HepG2 (cell line): Measurements from ENCODE around the gene FRMD5. TPM values are rescaled to one million over a fixed set of nuclear protein-coding genes. Genes with fewer than 3 reads are reported as not detected.

Source experiments
- ATAC-seq: fragments of 200-7000 bp; cut with Tn5 transposase; 3 replicates; pipeline ENCODE4 v1.9.1; 2020; ENCODE audit warnings: mild to moderate bottlenecking, moderate library complexity
- BruUV-seq: library from RNA; stranded (reverse); fragments of 400-500 nt; replicated peaks from 2 replicates; lab custom pipeline; 2021; lab: Mats Ljungman, UMichigan
- CTCF ChIA-PET: fragments of 300-600 bp; formaldehyde crosslinking; extraction: SDS; loops from one replicate; lab custom pipeline; 2021; ENCODE audit warnings: low total read pairs, inconsistent platforms, low intra/inter-chr PET ratio; lab: Yijun Ruan, JAX
- POLR2A ChIA-PET: fragments of 350-600 bp; sonication (Branson Sonifier 250); formaldehyde crosslinking; loops from one replicate; lab custom pipeline; 2020; ENCODE audit warnings: antibody characterized with exemption, inconsistent platforms; lab: Yijun Ruan, JAX
- DNase-seq: peaks from one replicate; pipeline ENCODE4 v3.0.0-alpha.2; 2015; ENCODE audit warnings: low spot score
- FAIRE-seq: peaks from 3 replicates; lab custom pipeline; 2011; peaks lifted over from hg19 to GRCh38; lab: Jason Lieb, UNC
- H2AFZ ChIP-seq: one replicate; pipeline ENCODE4 v1.6.1; 2011; ENCODE audit warnings: low read length, inconsistent platforms
- H3K27ac ChIP-seq: fragments of 300-600 bp; 3 replicates; pipeline ENCODE4 v1.8.0; 2011; ENCODE audit warnings: mixed run types, mild to moderate bottlenecking, mixed read lengths, low read length, inconsistent platforms; ENCODE audit not compliant: insufficient read depth; ENCODE audit errors: extremely low read length
- H3K27me3 ChIP-seq, 2 experiments: fragments of 200-600 bp in 1 of 2; 2 replicates in 1 of 2; 3 replicates in 1 of 2; pipeline versions ENCODE4 v1.6.0 to v1.8.0; 2011; ENCODE audit warnings: low read length in 2 of 2, mild to moderate bottlenecking in 2 of 2, moderate library complexity in 2 of 2, inconsistent platforms in 1 of 2; ENCODE audit not compliant: insufficient read depth in 2 of 2, control insufficient read depth in 1 of 2
- H3K36me3 ChIP-seq, 2 experiments: fragments of 200-600 bp in 1 of 2; replicated peaks in 1 of 2; 2 replicates in 1 of 2; 3 replicates in 1 of 2; pipeline versions ENCODE4 v1.5.1 to v1.8.0; 2011; ENCODE audit warnings: low read length in 2 of 2, inconsistent platforms in 1 of 2; ENCODE audit not compliant: insufficient read depth in 2 of 2, control insufficient read depth in 1 of 2
- H3K4me1 ChIP-seq: 2 replicates; pipeline ENCODE4 v1.5.1; 2012; ENCODE audit warnings: low read length, inconsistent platforms; ENCODE audit not compliant: insufficient read depth
- H3K4me2 ChIP-seq: 2 replicates; pipeline ENCODE4 v1.6.0; 2011; ENCODE audit warnings: low read depth, low read length, inconsistent platforms
- H3K4me3 ChIP-seq, 3 experiments: fragments of 200-600 bp in 1 of 3; sonication (generic), shearing (Covaris generic) in 1 of 3; replicated peaks in 1 of 3; 2 replicates each; pipeline ENCODE4 v1.5.1; 2011 to 2016; ENCODE audit warnings: low read length in 3 of 3, inconsistent platforms in 2 of 3, low read depth in 2 of 3, mild to moderate bottlenecking in 2 of 3, control low read depth in 1 of 3, mixed read lengths in 1 of 3; ENCODE audit not compliant: insufficient read depth in 1 of 3
- H3K79me2 ChIP-seq: one replicate; pipeline ENCODE4 v1.6.1; 2011; ENCODE audit warnings: low read length, inconsistent platforms; ENCODE audit not compliant: insufficient read depth
- H3K9ac ChIP-seq: 2 replicates; pipeline ENCODE4 v1.6.0; 2011; ENCODE audit warnings: mild to moderate bottlenecking, low read depth, low read length, inconsistent platforms; ENCODE audit not compliant: insufficient read depth
- H3K9me3 ChIP-seq: 2 replicates; pipeline ENCODE4 v1.5.1; 2012; ENCODE audit warnings: mild to moderate bottlenecking, low read length
- H4K20me1 ChIP-seq: 2 replicates; pipeline ENCODE4 v1.6.0; 2011; ENCODE audit warnings: inconsistent platforms, mild to moderate bottlenecking, low read length, moderate library complexity; ENCODE audit not compliant: insufficient read depth
- DBP ChIP-seq: sonication (generic); formaldehyde crosslinking; IDR thresholded peaks from 2 replicates; pipeline ENCODE4 v1.4.0; 2020; ENCODE audit warnings: missing genetic modification reagents; ENCODE audit errors: not compliant biosample characterization
- FOXA3 ChIP-seq: IDR thresholded peaks from 2 replicates; pipeline ENCODE4 v1.6.1; 2016; ENCODE audit warnings: missing genetic modification reagents, missing compliant biosample characterization
- HOXA7 ChIP-seq: sonication (generic); formaldehyde crosslinking; IDR thresholded peaks from 2 replicates; pipeline ENCODE4 v1.8.1; 2022; ENCODE audit warnings: mild to moderate bottlenecking, missing genetic modification reagents, moderate library complexity
- JUNB ChIP-seq: sonication (generic); formaldehyde crosslinking; IDR thresholded peaks from 2 replicates; pipeline ENCODE4 v1.8.0; 2022; ENCODE audit warnings: missing genetic modification reagents, mild to moderate bottlenecking, borderline replicate concordance
- KLF11 ChIP-seq: IDR thresholded peaks from 2 replicates; pipeline ENCODE4 v1.6.1; 2016; ENCODE audit warnings: missing compliant biosample characterization
- KMT2B ChIP-seq: IDR thresholded peaks from 2 replicates; pipeline ENCODE4 v1.6.1; 2016; ENCODE audit warnings: missing genetic modification reagents, missing compliant biosample characterization
- MATR3 ChIP-seq: sonication (generic); formaldehyde crosslinking; IDR thresholded peaks from 2 replicates; pipeline ENCODE4 v1.4.0; 2020; ENCODE audit warnings: missing genetic modification reagents
- MLLT10 ChIP-seq: sonication (generic); formaldehyde crosslinking; IDR thresholded peaks from 2 replicates; pipeline ENCODE4 v1.4.0; 2020; ENCODE audit warnings: missing genetic modification reagents
- MXD3 ChIP-seq: IDR thresholded peaks from 2 replicates; pipeline ENCODE4 v1.6.1; 2016; ENCODE audit warnings: mild to moderate bottlenecking, missing biosample characterization, missing genetic modification reagents
- NRL ChIP-seq: sonication (generic); formaldehyde crosslinking; IDR thresholded peaks from 2 replicates; pipeline ENCODE4 v1.5.0; 2020; ENCODE audit warnings: missing genetic modification reagents, mild to moderate bottlenecking, moderate library complexity, borderline replicate concordance
- SMARCC2 ChIP-seq: fragments of 450-650 bp; IDR thresholded peaks from 2 replicates; pipeline ENCODE4 v1.6.1; 2017; ENCODE audit warnings: antibody characterized with exemption, mild to moderate bottlenecking
- SOX5 ChIP-seq: IDR thresholded peaks from 2 replicates; pipeline ENCODE4 v1.6.1; 2016; ENCODE audit warnings: borderline replicate concordance
- ZNF331 ChIP-seq: sonication (generic); formaldehyde crosslinking; IDR thresholded peaks from 2 replicates; pipeline ENCODE4 v1.4.0; 2020; ENCODE audit warnings: missing genetic modification reagents
- ZNF337 ChIP-seq: sonication (generic); formaldehyde crosslinking; IDR thresholded peaks from 2 replicates; pipeline ENCODE4 v1.5.1; 2020; ENCODE audit warnings: missing genetic modification reagents, low read depth, mild to moderate bottlenecking, borderline replicate concordance
- ZNF547 ChIP-seq: sonication (generic); formaldehyde crosslinking; IDR thresholded peaks from 2 replicates; pipeline ENCODE4 v1.5.1; 2020; ENCODE audit warnings: mild to moderate bottlenecking, missing genetic modification reagents
- ZNF674 ChIP-seq: sonication (generic); formaldehyde crosslinking; IDR thresholded peaks from 2 replicates; pipeline ENCODE4 v1.5.0; 2020; ENCODE audit warnings: low read depth, mild to moderate bottlenecking, missing genetic modification reagents
- ZNF704 ChIP-seq: sonication (generic); formaldehyde crosslinking; IDR thresholded peaks from 2 replicates; pipeline ENCODE4 v1.8.1; 2023; ENCODE audit warnings: mild to moderate bottlenecking, inconsistent platforms, moderate library complexity, missing genetic modification reagents, borderline replicate concordance
- ZNF816 ChIP-seq: sonication (generic); formaldehyde crosslinking; IDR thresholded peaks from 2 replicates; pipeline ENCODE4 v1.8.0; 2022; ENCODE audit warnings: missing genetic modification reagents, mild to moderate bottlenecking, borderline replicate concordance
- ZSCAN21 ChIP-seq: sonication (generic); formaldehyde crosslinking; IDR thresholded peaks from 2 replicates; pipeline ENCODE4 v1.8.0; 2022; ENCODE audit warnings: mild to moderate bottlenecking, missing genetic modification reagents, moderate library complexity, borderline replicate concordance
- ZSCAN29 ChIP-seq: sonication (generic); formaldehyde crosslinking; conservative IDR thresholded peaks from 2 replicates; pipeline ENCODE4 v1.4.0; 2020; ENCODE audit warnings: mild to moderate bottlenecking, missing genetic modification reagents
- WGBS: methylation state at CpG from one replicate; pipeline ENCODE4 v1.1.6; 2017; ENCODE audit warnings: low lambda C conversion rate; 5-methylcytosine and 5-hydroxymethylcytosine counted together
- in situ Hi-C: cut with HindIII; loops from 2 replicates; pipeline ENCODE4 v1.10.0; 2017; ENCODE audit warnings: low pct_unique_long_range_greater_than_20kb; ENCODE audit not compliant: extremely low pct_ligation_motif_present
- intact Hi-C: fragments of 100-400 bp; cut with micrococcal nuclease; formaldehyde crosslinking; loops from one replicate; pipeline ENCODE4 v1.10.0; 2022; ENCODE audit not compliant: unreplicated experiment
- polyA plus RNA-seq, 8 experiments: library from polyadenylated mRNA; depleted of rRNA in 3 of 8; stranded (reverse) in 7 of 8; unstranded in 1 of 8; fragments of >200 nt; fragmentation: Illumina TruSeq in 4 of 8; extraction: Trizol in 4 of 8; gene quantifications; 2 replicates each; pipeline versions ENCODE4 v1.2.1 to v1.2.3, GENCODE V29; 2011 to 2016; ENCODE audit warnings: low read depth in 4 of 8, missing spikeins in 1 of 8, mixed read lengths in 1 of 8; ENCODE audit not compliant: insufficient read depth in 1 of 8
- total RNA-seq, 5 experiments: library from RNA; depleted of rRNA; stranded (reverse); fragments of >200 nt; fragmentation: Illumina TruSeq; extraction: Trizol; gene quantifications; 2 replicates each; pipeline ENCODE4 v1.2.3, GENCODE V29; 2016; ENCODE audit warnings: low read depth in 1 of 5

FRMD5 gene
- total and polyA plus RNA-seq, 2 of the 13 experiments (the other 11 are each of a cell fraction or from before 2014, with no cell fraction given): 0.93 to 1.5 TPM

GRCh38 chr15:43991206-43991605 lies 203.9 kb downstream of the FRMD5 start:
- ATAC-seq: no peak
- Histone ChIP-seq H3K4me2 (no peak overlapping the region), H3K4me1 (no peaks in the 10 kb centered on the region), H2AFZ (no peak overlapping the region), H3K27me3 (no peaks in the 10 kb centered on the region; a peak in 1 of 5 replicates), H3K27ac (no peak overlapping the region), H4K20me1 (no peaks in the 10 kb centered on the region), H3K9ac (no peak overlapping the region), H3K9me3 (no peaks in the 10 kb centered on the region), H3K4me3 (no peak overlapping the region), H3K79me2 (no peaks in the 10 kb centered on the region), H3K36me3 (no peaks in the 10 kb centered on the region)
- intact Hi-C loops (no loop called here), in situ Hi-C loops (no loop called here)
- ChIA-PET POLR2A (no interaction called here), CTCF (no interaction called here)
- no TSS peak for BruUV-seq
- WGBS: no CpG with 5 or more reads among the region's 2 CpGs
- TF ChIP-seq FOXA3 (CRISPR knock-in tag) (no peak), ZNF337 (CRISPR knock-in tag) (no peak), MLLT10 (no peak), ZNF547 (no peak), NRL (CRISPR knock-in tag) (no peak), ZNF816 (no peak), KMT2B (CRISPR knock-in tag) (no peak), MATR3 (CRISPR knock-in tag) (no peak)
- DNase-seq: no peak
- no peak for FAIRE-seq

GRCh38 chr15:43989938-43990337 lies 205.1 kb downstream of the FRMD5 start:
- no peaks in the 10 kb centered on the region for H3K4me1 ChIP-seq
- no peak for ATAC-seq
- no peak overlapping the region for H3K4me2 ChIP-seq
- no peak overlapping the region for H3K27ac ChIP-seq
- DNase-seq: no peak
- no peak overlapping the region for H2AFZ ChIP-seq
- H3K9ac ChIP-seq: no peak overlapping the region
- H3K4me3 ChIP-seq: no peak overlapping the region
- H4K20me1 ChIP-seq: no peaks in the 10 kb centered on the region
- H3K27me3 ChIP-seq: no peaks in the 10 kb centered on the region; a peak in 1 of 5 replicates
- CTCF ChIA-PET: no interaction called here
- in situ Hi-C loops (no loop called here), intact Hi-C loops (no loop called here)
- 54% methylated on average over 10 of the region's 15 CpGs for WGBS
- H3K36me3 ChIP-seq: no peaks in the 10 kb centered on the region
- FAIRE-seq: no peak
- no peaks in the 10 kb centered on the region for H3K79me2 ChIP-seq
- no TSS peak for BruUV-seq
- H3K9me3 ChIP-seq: no peaks in the 10 kb centered on the region
- POLR2A ChIA-PET: no interaction called here
- no peak for TF ChIP-seq DBP
- no peak for TF ChIP-seq ZNF674
- no peak for TF ChIP-seq JUNB
- TF ChIP-seq ZSCAN21 (CRISPR knock-in tag): no peak
- TF ChIP-seq ZNF331 (CRISPR knock-in tag): no peak
- TF ChIP-seq SMARCC2: no peak
- TF ChIP-seq SOX5 (CRISPR knock-in tag): no peak
- TF ChIP-seq ZNF704 (CRISPR knock-in tag): no peak
- no peak for TF ChIP-seq KLF11 (CRISPR knock-in tag)
- no peak for TF ChIP-seq MXD3 (CRISPR knock-in tag)
- TF ChIP-seq ZSCAN29 (CRISPR knock-in tag): no peak
- TF ChIP-seq HOXA7: no peak
